SK-N-SH treated with all-trans-retinoic acid at 6 μM for 48 hours (cell line): Measurements from ENCODE around the gene TTLL7.

ENCODE experiments used
- CSDC2 ChIP-seq: fragments of 250-450 bp; sonication (Bioruptor Pico); IDR thresholded peaks from 2 replicates; pipeline ENCODE4 v1.5.0; 2020; ENCODE audit warnings: mild to moderate bottlenecking, moderate library complexity
- TF ChIP-seq, protein P1 (sequence below): fragments of 250-450 bp; sonication (Bioruptor Pico); IDR thresholded peaks from 2 replicates; pipeline ENCODE4 v1.8.0; 2020; ENCODE audit warnings: mild to moderate bottlenecking, moderate library complexity, borderline replicate concordance

DNA sequence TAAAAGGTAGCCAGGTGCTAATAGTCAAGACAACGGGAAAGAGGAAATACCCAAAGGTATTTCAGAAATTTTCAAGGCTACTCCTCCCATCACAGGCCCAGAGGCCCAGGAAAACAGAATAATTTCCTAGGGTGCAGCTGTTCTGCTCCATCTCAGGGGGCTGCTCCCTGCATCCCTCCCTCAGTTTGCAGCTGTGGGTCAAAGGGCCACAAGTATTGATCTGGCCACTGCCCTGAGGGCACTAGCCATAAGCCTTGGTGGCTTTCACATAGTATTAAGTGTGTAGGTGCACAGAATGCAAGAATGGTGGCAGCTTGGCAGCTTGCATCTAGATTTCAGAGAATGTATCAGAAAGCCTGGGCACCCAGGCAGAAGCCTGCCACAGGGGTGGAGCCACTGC lies 179.5 kb downstream of the TTLL7 start:
- no peak for TF ChIP-seq CSDC2 (CRISPR knock-in tag)
- TF ChIP-seq, protein P1, sequence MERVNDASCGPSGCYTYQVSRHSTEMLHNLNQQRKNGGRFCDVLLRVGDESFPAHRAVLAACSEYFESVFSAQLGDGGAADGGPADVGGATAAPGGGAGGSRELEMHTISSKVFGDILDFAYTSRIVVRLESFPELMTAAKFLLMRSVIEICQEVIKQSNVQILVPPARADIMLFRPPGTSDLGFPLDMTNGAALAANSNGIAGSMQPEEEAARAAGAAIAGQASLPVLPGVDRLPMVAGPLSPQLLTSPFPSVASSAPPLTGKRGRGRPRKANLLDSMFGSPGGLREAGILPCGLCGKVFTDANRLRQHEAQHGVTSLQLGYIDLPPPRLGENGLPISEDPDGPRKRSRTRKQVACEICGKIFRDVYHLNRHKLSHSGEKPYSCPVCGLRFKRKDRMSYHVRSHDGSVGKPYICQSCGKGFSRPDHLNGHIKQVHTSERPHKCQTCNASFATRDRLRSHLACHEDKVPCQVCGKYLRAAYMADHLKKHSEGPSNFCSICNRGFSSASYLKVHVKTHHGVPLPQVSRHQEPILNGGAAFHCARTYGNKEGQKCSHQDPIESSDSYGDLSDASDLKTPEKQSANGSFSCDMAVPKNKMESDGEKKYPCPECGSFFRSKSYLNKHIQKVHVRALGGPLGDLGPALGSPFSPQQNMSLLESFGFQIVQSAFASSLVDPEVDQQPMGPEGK: no peak
